HepG2 (cell line): ENCODE results near the gene PLXNA4. TPM values are rescaled to one million over a fixed set of nuclear protein-coding genes. Genes with fewer than 3 reads are reported as not detected.

ENCODE experiments used
- ATAC-seq: fragments of 200-7000 bp; cut with Tn5 transposase; 3 replicates; pipeline ENCODE4 v1.9.1; 2020; ENCODE audit warnings: mild to moderate bottlenecking, moderate library complexity
- BruUV-seq: library from RNA; stranded (reverse); fragments of 400-500 nt; replicated peaks from 2 replicates; lab custom pipeline; 2021; lab: Mats Ljungman, UMichigan
- CTCF ChIA-PET: fragments of 300-600 bp; formaldehyde crosslinking; extraction: SDS; loops from one replicate; lab custom pipeline; 2021; ENCODE audit warnings: low total read pairs, inconsistent platforms, low intra/inter-chr PET ratio; lab: Yijun Ruan, JAX
- POLR2A ChIA-PET: fragments of 350-600 bp; sonication (Branson Sonifier 250); formaldehyde crosslinking; loops from one replicate; lab custom pipeline; 2020; ENCODE audit warnings: antibody characterized with exemption, inconsistent platforms; lab: Yijun Ruan, JAX
- DNase-seq: peaks from one replicate; pipeline ENCODE4 v3.0.0-alpha.2; 2015; ENCODE audit warnings: low spot score
- FAIRE-seq: peaks from 3 replicates; lab custom pipeline; 2011; peaks lifted over from hg19 to GRCh38; lab: Jason Lieb, UNC
- H2AFZ ChIP-seq: one replicate; pipeline ENCODE4 v1.6.1; 2011; ENCODE audit warnings: low read length, inconsistent platforms
- H3K27ac ChIP-seq: fragments of 300-600 bp; 3 replicates; pipeline ENCODE4 v1.8.0; 2011; ENCODE audit warnings: mixed run types, mild to moderate bottlenecking, mixed read lengths, low read length, inconsistent platforms; ENCODE audit not compliant: insufficient read depth; ENCODE audit errors: extremely low read length
- H3K27me3 ChIP-seq, 2 experiments: fragments of 200-600 bp in 1 of 2; 2 replicates in 1 of 2; 3 replicates in 1 of 2; pipeline versions ENCODE4 v1.6.0 to v1.8.0; 2011; ENCODE audit warnings: low read length in 2 of 2, mild to moderate bottlenecking in 2 of 2, moderate library complexity in 2 of 2, inconsistent platforms in 1 of 2; ENCODE audit not compliant: insufficient read depth in 2 of 2, control insufficient read depth in 1 of 2
- H3K36me3 ChIP-seq, 2 experiments: fragments of 200-600 bp in 1 of 2; replicated peaks in 1 of 2; 2 replicates in 1 of 2; 3 replicates in 1 of 2; pipeline versions ENCODE4 v1.5.1 to v1.8.0; 2011; ENCODE audit warnings: low read length in 2 of 2, inconsistent platforms in 1 of 2; ENCODE audit not compliant: insufficient read depth in 2 of 2, control insufficient read depth in 1 of 2
- H3K4me1 ChIP-seq: 2 replicates; pipeline ENCODE4 v1.5.1; 2012; ENCODE audit warnings: low read length, inconsistent platforms; ENCODE audit not compliant: insufficient read depth
- H3K4me2 ChIP-seq: 2 replicates; pipeline ENCODE4 v1.6.0; 2011; ENCODE audit warnings: low read depth, low read length, inconsistent platforms
- H3K4me3 ChIP-seq, 3 experiments: fragments of 200-600 bp in 1 of 3; sonication (generic), shearing (Covaris generic) in 1 of 3; replicated peaks in 1 of 3; 2 replicates each; pipeline ENCODE4 v1.5.1; 2011 to 2016; ENCODE audit warnings: low read length in 3 of 3, inconsistent platforms in 2 of 3, low read depth in 2 of 3, mild to moderate bottlenecking in 2 of 3, control low read depth in 1 of 3, mixed read lengths in 1 of 3; ENCODE audit not compliant: insufficient read depth in 1 of 3
- H3K79me2 ChIP-seq: one replicate; pipeline ENCODE4 v1.6.1; 2011; ENCODE audit warnings: low read length, inconsistent platforms; ENCODE audit not compliant: insufficient read depth
- H3K9ac ChIP-seq: 2 replicates; pipeline ENCODE4 v1.6.0; 2011; ENCODE audit warnings: mild to moderate bottlenecking, low read depth, low read length, inconsistent platforms; ENCODE audit not compliant: insufficient read depth
- H3K9me3 ChIP-seq: 2 replicates; pipeline ENCODE4 v1.5.1; 2012; ENCODE audit warnings: mild to moderate bottlenecking, low read length
- H4K20me1 ChIP-seq: 2 replicates; pipeline ENCODE4 v1.6.0; 2011; ENCODE audit warnings: inconsistent platforms, mild to moderate bottlenecking, low read length, moderate library complexity; ENCODE audit not compliant: insufficient read depth
- BORCS8-MEF2B ChIP-seq: sonication (generic); formaldehyde crosslinking; IDR thresholded peaks from 2 replicates; pipeline ENCODE4 v1.8.0; 2022; ENCODE audit warnings: mild to moderate bottlenecking, missing genetic modification reagents
- CEBPB ChIP-seq: IDR thresholded peaks from 2 replicates; pipeline ENCODE4 v1.6.1; 2011; ENCODE audit warnings: low read depth, low read length, improper control_type of control experiment, borderline replicate concordance
- CHCHD3 ChIP-seq: sonication (generic); formaldehyde crosslinking; IDR thresholded peaks from 2 replicates; pipeline ENCODE4 v1.8.0; 2022; ENCODE audit warnings: mild to moderate bottlenecking, missing genetic modification reagents, moderate library complexity
- FOXK1 ChIP-seq: sonication (generic); formaldehyde crosslinking; IDR thresholded peaks from 2 replicates; pipeline ENCODE4 v1.4.0; 2020; ENCODE audit warnings: low read depth, missing genetic modification reagents, borderline replicate concordance
- HMGXB4 ChIP-seq, 2 experiments: sonication (generic) in 1 of 2; formaldehyde crosslinking in 1 of 2; IDR thresholded peaks; 2 replicates each; pipeline versions ENCODE4 v1.4.0 to v1.6.1; 2018 to 2020; ENCODE audit warnings: missing genetic modification reagents in 2 of 2, borderline replicate concordance in 1 of 2, low read depth in 1 of 2, mild to moderate bottlenecking in 1 of 2, missing biosample characterization in 1 of 2
- IKZF5 ChIP-seq: IDR thresholded peaks from 2 replicates; pipeline ENCODE4 v1.6.1; 2018; ENCODE audit warnings: missing genetic modification reagents, mild to moderate bottlenecking, missing compliant biosample characterization
- KDM4B ChIP-seq: sonication (generic); formaldehyde crosslinking; IDR thresholded peaks from 2 replicates; pipeline ENCODE4 v1.4.0; 2020; ENCODE audit warnings: missing genetic modification reagents
- PRMT3 ChIP-seq: sonication (generic); formaldehyde crosslinking; IDR thresholded peaks from 2 replicates; pipeline ENCODE4 v1.8.1; 2022; ENCODE audit warnings: low read depth, mild to moderate bottlenecking, moderate library complexity, missing genetic modification reagents, borderline replicate concordance
- RXRA ChIP-seq: sonication (generic); formaldehyde crosslinking; IDR thresholded peaks from 2 replicates; pipeline ENCODE4 v1.5.1; 2020; ENCODE audit warnings: missing genetic modification reagents
- SALL1 ChIP-seq: sonication (generic); formaldehyde crosslinking; IDR thresholded peaks from 2 replicates; pipeline ENCODE4 v1.8.0; 2022; ENCODE audit warnings: mild to moderate bottlenecking, missing genetic modification reagents
- SETDB1 ChIP-seq: sonication (generic); formaldehyde crosslinking; IDR thresholded peaks from 2 replicates; pipeline ENCODE4 v1.5.1; 2020; ENCODE audit warnings: missing genetic modification reagents, mild to moderate bottlenecking, borderline replicate concordance
- TP53 ChIP-seq: sonication (generic); formaldehyde crosslinking; conservative IDR thresholded peaks from 2 replicates; pipeline ENCODE4 v1.4.0; 2020; ENCODE audit warnings: missing genetic modification reagents
- ZC3H13 ChIP-seq: sonication (generic); formaldehyde crosslinking; IDR thresholded peaks from 2 replicates; pipeline ENCODE4 v1.8.1; 2023; ENCODE audit warnings: mild to moderate bottlenecking, missing genetic modification reagents, moderate library complexity
- ZFP36L1 ChIP-seq: sonication (generic); formaldehyde crosslinking; IDR thresholded peaks from 2 replicates; pipeline ENCODE4 v1.8.0; 2022; ENCODE audit warnings: mild to moderate bottlenecking, missing genetic modification reagents, moderate library complexity
- ZKSCAN8 ChIP-seq: IDR thresholded peaks from 2 replicates; pipeline ENCODE4 v1.6.1; 2016; ENCODE audit warnings: borderline replicate concordance, missing genetic modification reagents, missing compliant biosample characterization
- ZNF672 ChIP-seq: sonication (generic); formaldehyde crosslinking; IDR thresholded peaks from 2 replicates; pipeline ENCODE4 v1.8.1; 2022; ENCODE audit warnings: missing genetic modification reagents
- ZNF746 ChIP-seq: sonication (generic); formaldehyde crosslinking; IDR thresholded peaks from 2 replicates; pipeline ENCODE4 v1.8.0; 2022; ENCODE audit warnings: mild to moderate bottlenecking, missing genetic modification reagents
- ZNF776 ChIP-seq: sonication (generic); formaldehyde crosslinking; IDR thresholded peaks from 2 replicates; pipeline ENCODE4 v1.4.0; 2020; ENCODE audit warnings: mild to moderate bottlenecking, missing genetic modification reagents
- ZNF841 ChIP-seq: sonication (generic); formaldehyde crosslinking; IDR thresholded peaks from 2 replicates; pipeline ENCODE4 v1.8.1; 2023; ENCODE audit warnings: missing genetic modification reagents, borderline replicate concordance
- WGBS: methylation state at CpG from one replicate; pipeline ENCODE4 v1.1.6; 2017; ENCODE audit warnings: low lambda C conversion rate; 5-methylcytosine and 5-hydroxymethylcytosine counted together
- in situ Hi-C: cut with HindIII; loops from 2 replicates; pipeline ENCODE4 v1.10.0; 2017; ENCODE audit warnings: low pct_unique_long_range_greater_than_20kb; ENCODE audit not compliant: extremely low pct_ligation_motif_present
- intact Hi-C: fragments of 100-400 bp; cut with micrococcal nuclease; formaldehyde crosslinking; loops from one replicate; pipeline ENCODE4 v1.10.0; 2022; ENCODE audit not compliant: unreplicated experiment
- polyA plus RNA-seq, 8 experiments: library from polyadenylated mRNA; depleted of rRNA in 3 of 8; stranded (reverse) in 7 of 8; unstranded in 1 of 8; fragments of >200 nt; fragmentation: Illumina TruSeq in 4 of 8; extraction: Trizol in 4 of 8; gene quantifications; 2 replicates each; pipeline versions ENCODE4 v1.2.1 to v1.2.3, GENCODE V29; 2011 to 2016; ENCODE audit warnings: low read depth in 4 of 8, missing spikeins in 1 of 8, mixed read lengths in 1 of 8; ENCODE audit not compliant: insufficient read depth in 1 of 8
- total RNA-seq, 5 experiments: library from RNA; depleted of rRNA; stranded (reverse); fragments of >200 nt; fragmentation: Illumina TruSeq; extraction: Trizol; gene quantifications; 2 replicates each; pipeline ENCODE4 v1.2.3, GENCODE V29; 2016; ENCODE audit warnings: low read depth in 1 of 5

The PLXNA4 gene
- total and polyA plus RNA-seq, 2 of the 13 experiments (the other 11 are each of a cell fraction or from before 2014, with no cell fraction given), result 0.01 to 0.04 TPM

- no peaks in the 10 kb centered on the region for H4K20me1 ChIP-seq
- H3K4me1 ChIP-seq, result peaks cover 13% of the 10 kb centered on the region
- no peaks in the 10 kb centered on the region for H3K36me3 ChIP-seq
- no peak overlapping the region for H3K4me2 ChIP-seq
- peak; percentile 25; the same call in 1 of the 2 replicates for TF ChIP-seq CEBPB
- TF ChIP-seq ZNF672, result no peak
- no peak for TF ChIP-seq BORCS8-MEF2B (CRISPR knock-in tag)
- TF ChIP-seq TP53 (CRISPR knock-in tag), result no peak
- TF ChIP-seq IKZF5, result no peak
- H3K4me3 ChIP-seq, result no peak overlapping the region
- no peaks in the 10 kb centered on the region for H3K79me2 ChIP-seq
- ChIA-PET CTCF (no interaction called here), POLR2A (no interaction called here)
- ATAC-seq, result no peak
- H3K27me3 ChIP-seq, result peaks cover 2 to 18% of the 10 kb centered on the region in 2 experiments; a peak in 2 of 5 replicates
- DNase-seq, result no peak
- in situ Hi-C loops (no loop called here), intact Hi-C loops (no loop called here)
- no peak overlapping the region for H2AFZ ChIP-seq
- no peak overlapping the region for H3K27ac ChIP-seq
- no TSS peak for BruUV-seq
- FAIRE-seq, result no peak
- no peaks in the 10 kb centered on the region for H3K9me3 ChIP-seq
- no peak overlapping the region for H3K9ac ChIP-seq
Observed at GRCh38 chr7:132234711-132235110, 341.6 kb downstream of the PLXNA4 start.

- H3K9me3 ChIP-seq, result no peaks in the 10 kb centered on the region
- CTCF ChIA-PET, result no interaction called here
- H3K27me3 ChIP-seq, result peaks cover 2 to 29% of the 10 kb centered on the region in 2 experiments; a peak in 2 of 5 replicates
- 2% methylated on average over 2 of the region's 3 CpGs for WGBS
- no TSS peak for BruUV-seq
- H4K20me1 ChIP-seq, result no peaks in the 10 kb centered on the region
- no peak for DNase-seq
- FAIRE-seq, result no peak
- no peak overlapping the region for H3K9ac ChIP-seq
- in situ Hi-C loops (no loop called here), intact Hi-C loops (no loop called here)
- H3K4me1 ChIP-seq, result peaks cover 13% of the 10 kb centered on the region
- no peak overlapping the region for H2AFZ ChIP-seq
- H3K4me3 ChIP-seq, result no peak overlapping the region
- ATAC-seq, result no peak
- no peak overlapping the region for H3K27ac ChIP-seq
- no peaks in the 10 kb centered on the region for H3K79me2 ChIP-seq
- POLR2A ChIA-PET, result no interaction called here
- no peak overlapping the region for H3K4me2 ChIP-seq
- H3K36me3 ChIP-seq, result no peaks in the 10 kb centered on the region
- TF ChIP-seq PRMT3 (CRISPR knock-in tag), result no peak
- TF ChIP-seq ZNF776 (CRISPR knock-in tag), result no peak
- TF ChIP-seq HMGXB4 (CRISPR knock-in tag; IDR thresholded peaks at IDR 0.05; ENCODE audit: borderline replicate concordance in 1 of 2, low read depth in 1 of 2), result no peak
- no peak for TF ChIP-seq FOXK1
- TF ChIP-seq SETDB1 (CRISPR knock-in tag), result no peak
- no peak for TF ChIP-seq ZC3H13 (CRISPR knock-in tag)
- TF ChIP-seq SALL1, result no peak
- TF ChIP-seq ZNF746 (CRISPR knock-in tag), result no peak
- TF ChIP-seq RXRA (CRISPR knock-in tag), result no peak
- TF ChIP-seq ZKSCAN8 (CRISPR knock-in tag), result no peak
- TF ChIP-seq CHCHD3 (CRISPR knock-in tag), result no peak
- TF ChIP-seq ZNF841 (CRISPR knock-in tag), result no peak
- no peak for TF ChIP-seq ZFP36L1 (CRISPR knock-in tag)
- no peak for TF ChIP-seq KDM4B (CRISPR knock-in tag)
Observed at GRCh38 chr7:132232406-132232805, 343.9 kb downstream of the PLXNA4 start.
